Fibroblast of lung (primary cell): Measurements from ENCODE around the gene TMTC3. TPM values are rescaled to one million over a fixed set of nuclear protein-coding genes. Genes with fewer than 3 reads are reported as not detected.

Experiments
- DNase-seq, 2 donors: peaks; one replicate each; pipeline versions ENCODE4 v3.0.0 to v3.0.0-alpha.2; 2010; ENCODE audit warnings: low read depth in 2 of 2
- H2AFZ ChIP-seq: 2 replicates; pipeline ENCODE4 v1.5.1; 2012; ENCODE audit warnings: low read length, control low read depth, inconsistent platforms
- H3K27ac ChIP-seq: 2 replicates; pipeline ENCODE4 v1.5.1; 2011; ENCODE audit warnings: low read length, control low read depth; ENCODE audit not compliant: insufficient read depth
- H3K27me3 ChIP-seq: 2 replicates; pipeline ENCODE4 v1.5.1; 2011; ENCODE audit warnings: mild to moderate bottlenecking, low read length; ENCODE audit not compliant: control insufficient read depth, insufficient read depth
- H3K36me3 ChIP-seq: 2 replicates; pipeline ENCODE4 v1.5.1; 2011; ENCODE audit warnings: low read length; ENCODE audit not compliant: control insufficient read depth, insufficient read depth
- H3K4me1 ChIP-seq: 2 replicates; pipeline ENCODE4 v1.5.1; 2011; ENCODE audit warnings: low read length; ENCODE audit not compliant: control insufficient read depth, insufficient read depth; ENCODE audit errors: extremely low read depth
- H3K4me2 ChIP-seq: 2 replicates; pipeline ENCODE4 v1.5.1; 2011; ENCODE audit warnings: low read length, control low read depth; ENCODE audit not compliant: insufficient read depth; ENCODE audit errors: extremely low read depth
- H3K4me3 ChIP-seq, 4 experiments: fragments of 200-600 bp in 1 of 4; sonication (generic) in 1 of 4; replicated peaks in 1 of 4; 2 replicates each; pipeline ENCODE4 v1.5.1; 2011 to 2016; ENCODE audit warnings: low read length in 4 of 4, low read depth in 3 of 4, mild to moderate bottlenecking in 3 of 4, control low read depth in 2 of 4, inconsistent platforms in 1 of 4, mixed read lengths in 1 of 4; ENCODE audit not compliant: insufficient read depth in 1 of 4; ENCODE audit errors: control extremely low read depth in 1 of 4
- H3K79me2 ChIP-seq: 2 replicates; pipeline ENCODE4 v1.5.1; 2012; ENCODE audit warnings: mild to moderate bottlenecking, low read length, inconsistent platforms; ENCODE audit not compliant: control insufficient read depth, insufficient read depth
- H3K9ac ChIP-seq: 2 replicates; pipeline ENCODE4 v1.5.1; 2011; ENCODE audit warnings: mild to moderate bottlenecking, low read length, control low read depth; ENCODE audit not compliant: insufficient read depth
- H3K9me3 ChIP-seq: 2 replicates; pipeline ENCODE4 v1.5.1; 2012; ENCODE audit warnings: low read depth, low read length; ENCODE audit not compliant: control insufficient read depth, insufficient read depth
- H4K20me1 ChIP-seq: 2 replicates; pipeline ENCODE4 v1.5.1; 2011; ENCODE audit warnings: low read length; ENCODE audit not compliant: control insufficient read depth, insufficient read depth; ENCODE audit errors: extremely low read depth
- CTCF ChIP-seq, 2 donors: IDR thresholded peaks in 1 of 2; conservative IDR thresholded peaks in 1 of 2; 1 replicate in 1 of 2; 2 replicates in 1 of 2; pipeline ENCODE4 v1.5.1; 2011 to 2012; ENCODE audit warnings: low read length in 2 of 2, control low read depth in 1 of 2, inconsistent platforms in 1 of 2, low read depth in 1 of 2, mild to moderate bottlenecking in 1 of 2
- EZH2 ChIP-seq: IDR thresholded peaks from 2 replicates; pipeline ENCODE4 v1.5.1; 2012; ENCODE audit warnings: low read length, control low read depth, mild to moderate bottlenecking; ENCODE audit errors: missing control alignments
- polyA plus RNA-seq, 2 donors: library from polyadenylated mRNA; depleted of rRNA in 1 of 2; stranded (reverse) in 1 of 2; unstranded in 1 of 2; fragments of >200 nt; gene quantifications; 2 replicates each; pipeline ENCODE4 v1.2.1, GENCODE V29; 2011 to 2012; ENCODE audit warnings: missing spikeins in 1 of 2
- total RNA-seq: library from RNA; depleted of rRNA; stranded (reverse); fragments of >200 nt; gene quantifications from 2 replicates; pipeline ENCODE4 v1.2.1, GENCODE V29; 2014

TMTC3 gene
- total and polyA plus RNA-seq, 2 donors (not counting 1 experiment from before 2014, with no cell fraction given) = 32.5 to 59.7 TPM

- H3K4me2 ChIP-seq = peak overlapping the region; percentile 35
- DNase-seq = peak; percentile 66 to 82
Measured at GRCh38 chr12:88237954-88238353, 95.8 kb downstream of the TMTC3 start.

GRCh38 chr12:88238406-88238805 lies 96.3 kb downstream of the TMTC3 start:
- no peak for DNase-seq
- H3K9me3 ChIP-seq = no peaks in the 10 kb centered on the region
- H3K9ac ChIP-seq = no peak overlapping the region
- TF ChIP-seq EZH2 = no peak
- no peak for TF ChIP-seq CTCF (conservative IDR thresholded peaks at IDR 0.05 in 1 of 2, IDR thresholded peaks at IDR 0.05 in 1 of 2; ENCODE audit: low read depth in 1 of 2, low read length in 2 of 2)
- H3K36me3 ChIP-seq = no peaks in the 10 kb centered on the region
- no peaks in the 10 kb centered on the region for H4K20me1 ChIP-seq
- H3K79me2 ChIP-seq = no peaks in the 10 kb centered on the region
- H3K27ac ChIP-seq = no peak overlapping the region
- no peak overlapping the region for H3K4me2 ChIP-seq
- no peak overlapping the region for H2AFZ ChIP-seq
- no peak overlapping the region for H3K4me3 ChIP-seq
- H3K4me1 ChIP-seq = peaks cover 4% of the 10 kb centered on the region
- H3K27me3 ChIP-seq = no peaks in the 10 kb centered on the region

More at GRCh38 chr12:88237954-88238353, 95.8 kb downstream of the TMTC3 start:
- no peak overlapping the region for H3K27ac ChIP-seq
- no peak overlapping the region for H2AFZ ChIP-seq
- no peaks in the 10 kb centered on the region for H3K79me2 ChIP-seq
- H3K4me1 ChIP-seq = peaks cover 2% of the 10 kb centered on the region
- H4K20me1 ChIP-seq = no peaks in the 10 kb centered on the region
- H3K9me3 ChIP-seq = no peaks in the 10 kb centered on the region
- no peaks in the 10 kb centered on the region for H3K36me3 ChIP-seq
- no peaks in the 10 kb centered on the region for H3K27me3 ChIP-seq
- TF ChIP-seq EZH2 (no peak), CTCF (conservative IDR thresholded peaks at IDR 0.05 in 1 of 2, IDR thresholded peaks at IDR 0.05 in 1 of 2; ENCODE audit: low read depth in 1 of 2, low read length in 2 of 2) (no peak)
- H3K9ac ChIP-seq = no peak overlapping the region
- H3K4me3 ChIP-seq = no peak overlapping the region

DNA sequence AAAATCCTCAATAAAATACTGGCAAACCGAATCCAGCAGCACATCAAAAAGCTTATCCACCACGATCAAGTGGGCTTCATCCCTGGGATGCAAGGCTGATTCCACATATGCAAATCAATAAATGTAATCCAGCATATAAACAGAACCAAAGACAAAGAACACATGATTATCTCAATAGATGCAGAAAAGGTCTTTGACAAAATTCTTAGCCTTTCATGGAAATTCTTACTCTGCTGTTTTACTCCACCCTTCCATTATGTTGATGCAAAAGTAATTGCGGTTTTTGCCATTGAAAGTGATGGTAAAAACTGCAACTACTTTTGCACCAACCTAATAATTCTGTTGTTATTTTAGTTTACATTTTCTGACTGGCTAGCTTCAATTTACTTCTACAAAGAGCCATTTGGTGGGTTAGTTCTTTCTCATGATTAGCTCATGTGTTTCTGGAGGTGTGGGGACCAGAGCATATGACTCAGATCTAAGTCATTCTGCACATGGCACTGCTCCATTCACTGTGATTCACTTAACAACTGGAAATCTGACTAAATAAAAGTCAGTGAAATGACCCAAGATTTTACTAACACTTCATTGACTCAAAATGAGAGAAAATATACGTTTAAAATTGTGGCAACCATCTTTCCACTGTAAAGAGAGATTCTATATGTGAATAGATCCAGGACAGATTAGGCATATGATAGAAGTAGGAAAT lies 99.9 kb downstream of the TMTC3 start:
- Histone ChIP-seq H3K4me1 (peaks cover 14% of the 10 kb centered on the region), H3K9ac (no peak overlapping the region), H3K9me3 (no peaks in the 10 kb centered on the region), H3K27me3 (no peaks in the 10 kb centered on the region), H3K27ac (peak overlapping the region; percentile 80), H3K4me3 (no peak overlapping the region), H3K79me2 (no peaks in the 10 kb centered on the region), H4K20me1 (no peaks in the 10 kb centered on the region), H3K36me3 (no peaks in the 10 kb centered on the region), H3K4me2 (no peak overlapping the region), H2AFZ (no peak overlapping the region)
- TF ChIP-seq EZH2 (no peak), CTCF (conservative IDR thresholded peaks at IDR 0.05 in 1 of 2, IDR thresholded peaks at IDR 0.05 in 1 of 2; ENCODE audit: low read depth in 1 of 2, low read length in 2 of 2) (no peak)
- peak; percentile 99 for DNase-seq
